22Rv1 (cell line): Measurements from ENCODE around the gene KRT38.

Experiments used
- CTCF ChIP-seq: fragments of 450-650 bp; IDR thresholded peaks from 2 replicates; pipeline ENCODE4 v1.5.1; 2017; ENCODE audit warnings: mild to moderate bottlenecking
- ZFX ChIP-seq: fragments of 450-650 bp; IDR thresholded peaks from 2 replicates; pipeline ENCODE4 v1.6.1; 2017; ENCODE audit warnings: antibody characterized with exemption, borderline replicate concordance

GRCh38 chr17:41386227-41386626, 54.6 kb downstream of the KRT38 start:
- no peak for TF ChIP-seq CTCF
- TF ChIP-seq ZFX, result no peak
